Neural cell (in vitro differentiated cells): ENCODE measurements around the gene FAM210A. TPM values are rescaled to one million over a fixed set of nuclear protein-coding genes. Genes with fewer than 3 reads are reported as not detected.

ENCODE experiments used
- H2AFZ ChIP-seq: fragments of 200-600, 300-800 bp; sonication (generic), shearing (Covaris generic); 2 replicates; pipeline ENCODE4 v1.6.0; 2014; ENCODE audit warnings: low read depth, mild to moderate bottlenecking, antibody characterized with exemption, low read length, moderate library complexity
- H3F3A ChIP-seq: fragments of 200-600 bp; shearing (Covaris generic); 2 replicates; pipeline ENCODE4 v1.6.1; 2016; ENCODE audit warnings: mild to moderate bottlenecking, moderate library complexity, mixed read lengths, antibody characterized with exemption, low read length; ENCODE audit not compliant: insufficient read depth, poor library complexity, severe bottlenecking
- H3K27ac ChIP-seq: fragments of 200-600, 300-800 bp; sonication (generic), shearing (Covaris generic); 2 replicates; pipeline ENCODE4 v1.5.1; 2014; ENCODE audit warnings: mild to moderate bottlenecking, low read length, moderate library complexity
- H3K27me3 ChIP-seq: fragments of 300-800, 200-600 bp; sonication (generic), shearing (Covaris generic); 2 replicates; pipeline ENCODE4 v1.6.0; 2014; ENCODE audit warnings: mild to moderate bottlenecking, low read depth, low read length, moderate library complexity; ENCODE audit not compliant: insufficient read depth
- H3K36me3 ChIP-seq: fragments of 300-800, 200-600 bp; sonication (generic), shearing (Covaris generic); 2 replicates; pipeline ENCODE4 v1.5.1; 2014; ENCODE audit warnings: mild to moderate bottlenecking, antibody characterized with exemption, low read length, moderate library complexity; ENCODE audit not compliant: insufficient read depth
- H3K4me2 ChIP-seq: fragments of 300-800, 200-600 bp; sonication (generic), shearing (Covaris generic); 2 replicates; pipeline ENCODE4 v1.6.0; 2014; ENCODE audit warnings: mild to moderate bottlenecking, low read length
- H3K4me3 ChIP-seq: fragments of 300-800, 200-600 bp; sonication (generic), shearing (Covaris generic); 2 replicates; pipeline ENCODE4 v1.5.1; 2014; ENCODE audit warnings: mild to moderate bottlenecking, low read length, moderate library complexity
- H3K79me2 ChIP-seq: fragments of 200-600 bp; shearing (Covaris generic); replicated peaks from 2 replicates; pipeline ENCODE4 v1.6.0; 2014; ENCODE audit warnings: mild to moderate bottlenecking, low read length, moderate library complexity; ENCODE audit not compliant: insufficient read depth
- H3K9ac ChIP-seq: fragments of 300-800, 200-600 bp; sonication (generic), shearing (Covaris generic); 2 replicates; pipeline ENCODE4 v1.6.1; 2016; ENCODE audit warnings: mild to moderate bottlenecking, low read length, mixed read lengths
- H3K9me2 ChIP-seq: fragments of 200-600 bp; shearing (Covaris generic); 2 replicates; pipeline ENCODE4 v1.6.1; 2016; ENCODE audit warnings: mild to moderate bottlenecking, low read length, mixed read lengths; ENCODE audit not compliant: insufficient read depth
- H3K9me3 ChIP-seq: fragments of 200-600, 300-800 bp; sonication (generic), shearing (Covaris generic); 2 replicates; pipeline ENCODE4 v1.6.1; 2016; ENCODE audit warnings: mild to moderate bottlenecking, mixed run types, low read length, moderate library complexity, mixed read lengths
- H4K20me1 ChIP-seq: fragments of 200-600 bp; shearing (Covaris generic); 2 replicates; pipeline ENCODE4 v1.6.1; 2016; ENCODE audit warnings: mild to moderate bottlenecking, mixed run types; ENCODE audit not compliant: insufficient read depth
- CTCF ChIP-seq: fragments of 450-650 bp; IDR thresholded peaks from 2 replicates; pipeline ENCODE4 v1.5.1; 2014; ENCODE audit warnings: antibody characterized with exemption, mild to moderate bottlenecking, moderate library complexity; ENCODE audit not compliant: poor library complexity, severe bottlenecking
- EP300 ChIP-seq: fragments of 450-650 bp; conservative IDR thresholded peaks from 2 replicates; pipeline ENCODE4 v1.6.1; 2014; ENCODE audit warnings: antibody characterized with exemption, mild to moderate bottlenecking, moderate library complexity; ENCODE audit not compliant: poor library complexity, severe bottlenecking
- EZH2 ChIP-seq: fragments of 200-600, 300-800 bp; shearing (Covaris generic), sonication (generic); IDR thresholded peaks from 2 replicates; pipeline ENCODE4 v1.6.1; 2014; ENCODE audit warnings: antibody characterized with exemption, low read length, borderline replicate concordance, mild to moderate bottlenecking; ENCODE audit not compliant: insufficient read depth, poor library complexity, severe bottlenecking
- MXI1 ChIP-seq: fragments of 450-650 bp; conservative IDR thresholded peaks from 2 replicates; pipeline ENCODE4 v1.6.1; 2014; ENCODE audit warnings: antibody characterized with exemption, mild to moderate bottlenecking; ENCODE audit not compliant: poor library complexity, severe bottlenecking
- POLR2AphosphoS5 ChIP-seq: IDR thresholded peaks from 2 replicates; pipeline ENCODE4 v1.6.1; 2012
- RAD21 ChIP-seq: fragments of 450-650 bp; conservative IDR thresholded peaks from 2 replicates; pipeline ENCODE4 v1.6.1; 2014; ENCODE audit warnings: antibody characterized with exemption, mild to moderate bottlenecking, moderate library complexity
- REST ChIP-seq: IDR thresholded peaks from 2 replicates; pipeline ENCODE4 v1.6.1; 2012; ENCODE audit warnings: borderline replicate concordance
- SMC3 ChIP-seq: fragments of 450-650 bp; conservative IDR thresholded peaks from 2 replicates; pipeline ENCODE4 v1.6.1; 2014; ENCODE audit warnings: antibody characterized with exemption, mild to moderate bottlenecking, moderate library complexity; ENCODE audit not compliant: poor library complexity
- TAF1 ChIP-seq: IDR thresholded peaks from 2 replicates; pipeline ENCODE4 v1.6.1; 2012; ENCODE audit warnings: low read depth
- polyA plus RNA-seq: library from polyadenylated mRNA; depleted of rRNA; stranded (reverse); fragments of >200 nt; gene quantifications from 2 replicates; pipeline ENCODE4 v1.2.3, GENCODE V29; 2014

Gene FAM210A
- polyA plus RNA-seq, 1 donor from 2014 or later, result 11.5 TPM

GRCh38 chr18:13649397-13650390 is 76.7 kb downstream of the FAM210A start:
- H3F3A ChIP-seq, result no peaks in the 10 kb centered on the region
- H4K20me1 ChIP-seq, result no peaks in the 10 kb centered on the region
- no peak overlapping the region for H3K4me3 ChIP-seq
- no peak overlapping the region for H3K9ac ChIP-seq
- H3K79me2 ChIP-seq, result no peaks in the 10 kb centered on the region
- H3K27me3 ChIP-seq, result no peaks in the 10 kb centered on the region
- TF ChIP-seq EP300 (no peak), TAF1 (no peak), REST (no peak), CTCF (no peak), SMC3 (no peak), POLR2AphosphoS5 (no peak), MXI1 (no peak), RAD21 (no peak), EZH2 (no peak)
- H3K4me2 ChIP-seq, result no peak overlapping the region
- H3K36me3 ChIP-seq, result no peaks in the 10 kb centered on the region
- H3K9me3 ChIP-seq, result no peaks in the 10 kb centered on the region
- H2AFZ ChIP-seq, result no peak overlapping the region
- no peaks in the 10 kb centered on the region for H3K9me2 ChIP-seq
- no peak overlapping the region for H3K27ac ChIP-seq

- no peaks in the 10 kb centered on the region for H3K27me3 ChIP-seq
- no peaks in the 10 kb centered on the region for H3F3A ChIP-seq
- no peak for TF ChIP-seq REST
- TF ChIP-seq RAD21, result no peak
- no peak for TF ChIP-seq CTCF
- no peak for TF ChIP-seq EZH2
- no peak for TF ChIP-seq TAF1
- no peak for TF ChIP-seq MXI1
- no peak for TF ChIP-seq SMC3
- TF ChIP-seq POLR2AphosphoS5, result no peak
- no peak for TF ChIP-seq EP300
- H3K27ac ChIP-seq, result no peak overlapping the region
- H4K20me1 ChIP-seq, result no peaks in the 10 kb centered on the region
- no peaks in the 10 kb centered on the region for H3K9me3 ChIP-seq
- H3K4me3 ChIP-seq, result no peak overlapping the region
- no peaks in the 10 kb centered on the region for H3K36me3 ChIP-seq
- H3K9me2 ChIP-seq, result no peaks in the 10 kb centered on the region
- no peak overlapping the region for H3K4me2 ChIP-seq
- H3K79me2 ChIP-seq, result no peaks in the 10 kb centered on the region
- H3K9ac ChIP-seq, result no peak overlapping the region
- no peak overlapping the region for H2AFZ ChIP-seq
Measured at GRCh38 chr18:13647761-13648160, 78.6 kb downstream of the FAM210A start.
